Activated CD4-positive, CD25-positive, alpha-beta regulatory T cell treated with anti-CD3 and anti-CD28 coated beads, Interleukin-2, amount 50 U/mL, for 72 hours (primary cell): ENCODE results near the gene POLR3A.
"Not testable (repeated sequence)": the region's sequence is repeated elsewhere in the genome, so short reads cannot be mapped to it uniquely, and the experiment has no call there.

Source experiments
- DNase-seq: peaks from one replicate; pipeline ENCODE4 v3.0.0; 2021

POLR3A gene

DNA sequence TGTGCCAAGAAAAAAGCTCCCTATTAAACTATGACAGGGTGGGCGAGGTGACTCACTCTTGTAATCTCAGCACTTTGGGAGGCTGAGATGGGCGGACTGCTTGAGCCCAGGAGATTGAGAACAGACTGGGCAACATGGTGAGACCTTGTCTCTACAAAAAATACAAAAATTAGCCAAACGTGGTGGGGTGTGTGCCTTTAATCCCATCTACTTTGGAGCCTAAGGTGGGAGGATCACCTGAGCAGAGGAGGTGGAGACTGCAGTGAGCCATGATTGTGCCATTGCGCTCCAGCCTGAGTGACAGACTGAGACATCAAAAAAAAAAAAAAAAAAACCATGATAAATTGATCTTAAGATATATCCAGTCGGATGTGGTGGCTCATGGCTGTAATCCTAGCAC lies 11.5 kb downstream of the POLR3A start:
- no peak for DNase-seq

DNA sequence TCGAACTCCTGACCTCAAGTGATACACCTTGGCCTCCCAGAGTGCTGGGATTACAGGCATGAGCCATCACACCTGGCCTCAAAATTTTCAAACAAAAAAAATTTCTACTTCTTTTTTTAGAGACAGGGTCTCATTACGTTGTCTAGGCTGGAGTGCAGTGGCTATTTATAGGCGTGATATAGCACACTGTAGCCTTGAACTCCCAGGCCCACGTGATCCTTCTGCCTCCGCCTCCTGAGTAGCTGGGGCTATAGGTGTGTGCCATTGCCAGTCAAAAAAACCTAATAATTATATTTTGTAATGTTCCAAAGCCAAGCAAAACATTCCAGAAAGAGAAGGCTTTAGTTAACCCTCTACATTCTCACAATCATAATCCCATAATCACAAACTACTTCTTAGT lies 13.8 kb downstream of the POLR3A start:
- DNase-seq: no peak

DNA sequence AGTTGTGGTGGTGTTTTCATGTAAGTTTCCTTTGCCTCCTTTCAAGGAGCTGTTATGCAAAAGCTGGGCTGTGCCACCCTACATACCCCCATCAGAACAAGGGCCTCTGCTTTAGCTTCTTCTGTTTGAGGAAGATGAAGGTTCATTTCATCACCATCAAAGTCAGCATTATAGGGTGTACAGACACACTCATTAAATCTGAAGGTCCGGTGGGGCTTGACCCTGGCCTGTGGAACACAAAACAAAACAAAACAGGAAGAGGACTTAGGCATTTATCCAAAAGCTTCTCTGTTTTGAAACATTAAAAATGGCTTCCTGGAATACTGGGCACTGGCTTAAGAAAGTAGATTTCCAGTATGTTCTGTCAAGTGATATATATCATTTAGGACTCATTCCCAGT lies 15.8 kb downstream of the POLR3A start:
- DNase-seq: no peak

DNA sequence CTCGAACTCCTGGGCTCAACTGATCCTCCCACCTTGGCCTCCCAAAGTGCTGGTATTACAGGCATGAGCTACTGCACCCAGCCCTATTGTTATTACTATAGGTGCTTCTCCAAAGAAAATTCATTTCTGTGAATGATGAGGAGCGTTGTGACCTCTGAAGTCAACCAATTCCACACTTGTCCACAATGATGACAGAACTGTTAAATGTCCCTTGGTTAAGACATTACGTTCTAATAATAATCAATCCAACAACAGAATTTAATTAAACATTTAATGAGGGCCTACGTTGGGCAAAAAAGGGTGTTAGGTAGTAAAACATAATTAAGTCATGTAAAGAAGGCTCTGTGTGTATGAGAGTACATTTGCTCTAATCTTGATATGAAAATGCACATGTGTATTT lies 18.2 kb downstream of the POLR3A start:
- no peak for DNase-seq

DNA sequence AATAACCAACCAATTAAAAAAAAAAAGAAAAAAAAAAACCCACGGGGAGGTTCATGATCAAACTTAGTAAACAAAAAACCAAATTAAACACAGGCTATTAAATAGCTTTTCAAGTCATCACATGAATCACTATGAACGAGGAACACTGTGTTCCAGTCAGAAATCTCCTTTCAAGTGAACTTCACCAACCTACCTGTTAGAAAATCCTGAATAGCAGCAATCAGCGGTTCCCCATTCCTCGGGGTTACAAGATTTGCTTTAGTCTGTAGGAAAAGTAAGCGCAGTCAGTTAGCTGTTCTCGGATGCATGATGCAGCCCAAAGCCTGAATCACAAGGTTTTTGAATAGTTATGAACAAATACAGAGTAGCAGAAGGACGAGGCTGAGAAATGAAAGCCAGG lies 19.0 kb downstream of the POLR3A start:
- no peak for DNase-seq

DNA sequence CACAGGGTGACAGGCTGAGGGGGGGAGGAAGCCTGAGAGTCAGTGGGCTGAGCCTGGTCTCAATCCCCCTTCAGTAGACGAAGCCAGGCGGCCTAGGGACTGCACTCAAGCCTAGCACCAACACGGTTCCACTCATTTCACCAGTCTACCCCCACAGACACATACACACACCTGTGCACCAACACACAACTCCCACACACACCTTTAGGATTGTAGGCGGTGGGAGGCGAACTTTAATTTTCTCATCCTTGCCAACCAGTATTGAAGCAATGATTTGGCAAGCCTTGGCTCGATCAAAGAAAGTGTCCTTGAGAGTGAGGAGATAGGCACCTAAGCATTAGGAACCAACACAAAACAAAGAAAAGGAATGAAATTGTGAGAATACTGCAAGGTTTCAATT lies 19.7 kb downstream of the POLR3A start:
- DNase-seq: no peak

DNA sequence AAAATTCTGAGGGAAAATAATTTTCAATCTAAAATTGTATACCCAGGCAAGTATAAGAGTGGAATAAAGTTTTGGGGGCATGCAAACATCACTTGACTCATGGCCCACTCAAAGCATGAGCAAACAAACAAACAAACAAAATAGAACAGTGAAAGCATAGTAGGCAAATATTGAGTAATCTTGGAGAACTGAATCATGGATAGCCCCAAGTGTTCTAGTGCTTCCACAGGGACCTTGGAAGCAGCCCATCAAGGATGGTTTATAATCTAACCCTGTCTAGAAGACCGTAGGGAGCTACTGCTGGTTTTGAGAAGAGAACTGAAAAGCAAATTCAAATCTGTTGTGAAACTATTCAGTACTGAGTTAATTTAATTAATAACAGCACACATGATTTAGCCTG lies 22.1 kb downstream of the POLR3A start:
- DNase-seq: no peak

DNA sequence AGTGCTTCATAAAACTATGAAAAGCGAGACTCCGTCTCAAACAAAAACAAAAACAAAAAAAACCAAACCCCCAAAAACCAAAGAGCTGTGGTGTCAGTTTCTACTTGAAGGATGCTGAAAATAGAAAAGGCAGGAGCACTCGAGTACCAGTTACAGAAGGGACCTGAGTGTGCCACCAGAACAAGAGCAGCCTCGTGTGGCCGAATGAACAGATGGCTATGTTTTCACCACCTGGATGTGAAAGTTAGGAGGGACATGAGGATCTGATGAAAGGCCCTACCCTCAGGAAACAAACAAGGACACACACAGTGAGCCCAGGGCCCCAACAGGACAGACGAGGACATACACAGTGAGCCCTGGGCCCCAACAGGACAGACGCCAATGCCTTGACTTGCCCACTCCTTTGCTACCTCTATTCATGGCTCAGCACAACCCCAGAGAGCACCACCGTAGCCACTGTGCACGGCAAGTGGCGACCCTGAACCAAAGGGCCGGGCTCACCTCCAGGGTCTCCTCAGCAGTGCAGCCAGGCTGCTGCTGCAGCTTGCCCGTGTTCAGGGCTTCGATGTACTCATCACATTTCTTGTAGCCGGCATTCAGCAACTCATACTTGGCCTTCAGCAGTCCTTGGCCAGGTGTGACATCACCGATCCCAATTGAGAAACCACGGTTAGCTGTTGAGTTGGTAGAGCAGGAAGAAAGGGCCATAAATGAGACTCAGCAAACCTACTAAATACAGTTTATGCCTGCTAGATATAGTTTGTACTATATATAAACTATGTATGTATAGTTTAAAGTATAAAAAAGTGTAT lies 24.9 kb downstream of the POLR3A start:
- no peak for DNase-seq

DNA sequence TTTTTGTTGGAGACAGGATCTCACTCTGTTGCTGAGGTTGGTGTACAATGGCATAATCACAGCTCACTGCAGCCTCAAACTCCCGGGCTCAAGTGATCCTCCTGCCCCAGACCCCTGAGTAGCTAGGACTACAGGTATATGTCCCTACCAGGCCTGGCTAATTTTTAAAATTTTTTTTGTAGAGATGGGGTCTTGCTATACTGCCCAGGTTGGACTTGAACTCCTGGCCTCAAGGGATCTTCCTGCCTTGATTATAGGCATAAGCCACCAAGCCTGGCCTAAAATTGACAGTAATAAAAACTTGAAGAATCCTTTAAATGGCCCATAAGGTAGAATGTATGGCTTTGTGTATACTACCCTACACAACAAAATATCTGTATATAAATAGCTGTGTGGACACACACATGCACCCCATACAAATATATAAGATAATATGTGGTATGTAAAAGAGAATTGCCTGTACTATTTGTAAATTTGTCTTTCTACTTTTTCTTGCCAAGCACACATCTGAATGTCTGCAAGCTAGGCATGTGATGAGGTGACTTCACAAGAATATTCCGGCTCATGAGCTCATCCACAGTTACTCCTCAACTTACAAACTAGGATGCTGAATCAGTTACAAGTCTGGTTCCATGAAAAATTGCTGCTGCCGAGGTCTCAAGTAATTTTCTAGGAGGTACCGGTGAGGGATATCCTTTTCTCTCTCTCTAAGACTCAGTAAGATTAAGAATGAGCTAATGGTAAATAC lies 26.6 kb downstream of the POLR3A start:
- DNase-seq: no peak

DNA sequence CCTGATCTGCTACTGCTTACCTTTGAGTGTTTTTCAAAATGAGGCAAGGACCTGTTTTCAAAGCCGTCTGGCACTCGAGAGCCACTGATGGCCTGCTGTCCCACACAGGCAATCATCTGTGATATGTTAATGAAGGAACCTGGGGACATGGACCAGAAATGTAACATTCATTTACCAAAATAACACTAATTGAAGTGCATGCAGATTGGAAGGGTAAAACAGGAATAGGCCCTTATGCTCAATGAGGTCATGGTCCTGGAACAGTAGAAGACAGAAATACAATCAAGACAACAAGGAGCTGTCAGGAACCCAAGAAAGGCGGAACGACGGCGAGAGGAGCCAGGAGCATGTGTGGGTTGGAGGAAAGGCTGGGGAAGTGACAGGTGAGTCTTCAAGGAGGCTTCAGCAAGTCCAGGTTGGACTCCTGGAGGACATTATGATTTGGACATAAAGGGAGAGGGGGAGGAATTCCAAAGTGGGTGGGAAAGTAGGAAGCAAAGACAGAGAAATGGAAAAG lies 28.3 kb downstream of the POLR3A start:
- no peak for DNase-seq

DNA sequence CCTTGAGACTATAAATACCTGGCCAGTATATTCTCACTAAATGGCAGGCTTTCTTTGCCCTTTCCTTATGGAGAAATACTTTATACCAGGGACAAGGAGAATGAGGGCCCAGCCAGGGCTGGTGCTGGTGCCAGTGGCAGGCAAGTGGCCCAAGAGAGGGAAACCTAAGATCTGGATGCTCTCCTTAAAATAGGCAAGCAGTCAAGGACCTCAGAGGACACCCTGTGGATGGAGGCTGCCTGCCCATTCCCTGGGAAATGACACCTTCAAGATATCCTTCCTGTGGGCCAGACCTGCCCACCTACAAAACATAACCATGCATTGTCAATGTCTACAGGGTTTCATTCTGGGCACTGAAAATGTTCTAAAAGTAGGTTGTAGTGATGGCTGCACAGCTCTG lies 29.1 kb downstream of the POLR3A start:
- no peak for DNase-seq

DNA sequence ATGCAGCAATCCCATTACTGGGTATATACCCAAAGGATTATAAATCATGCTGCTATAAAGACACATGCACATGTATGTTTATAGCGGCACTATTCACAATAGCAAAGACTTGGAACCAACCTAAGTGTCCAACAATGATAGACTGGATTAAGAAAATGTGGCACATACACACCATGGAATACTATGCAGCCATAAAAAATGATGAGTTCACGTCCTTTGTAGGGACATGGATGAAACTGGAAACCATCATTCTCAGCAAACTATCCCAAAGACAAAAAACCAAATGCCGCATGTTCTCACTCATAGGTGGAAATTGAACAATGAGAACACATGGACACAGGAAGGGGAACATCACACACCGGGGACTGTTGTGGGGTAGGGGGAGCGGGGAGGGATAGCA lies 30.5 kb downstream of the POLR3A start:
- DNase-seq: not testable (repeated sequence)

DNA sequence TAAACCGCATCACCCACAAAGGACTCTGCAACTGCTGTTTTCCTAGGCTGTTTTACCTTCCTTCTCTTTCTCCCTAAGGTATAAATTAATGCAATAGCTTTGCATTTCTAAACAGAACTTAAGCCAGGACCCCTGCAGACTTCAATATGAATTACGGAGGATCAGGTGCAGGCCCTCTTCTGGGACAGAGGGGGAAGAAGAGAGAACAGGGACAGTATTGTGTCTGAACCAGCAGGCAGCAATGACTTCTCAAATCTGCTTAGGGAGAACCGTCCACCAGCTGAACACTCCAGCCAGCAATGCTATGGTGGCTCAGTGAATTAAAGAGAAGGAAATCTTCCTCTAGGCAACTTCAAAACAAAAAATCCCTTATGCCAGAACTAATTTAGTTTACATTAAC lies 35.7 kb downstream of the POLR3A start:
- no peak for DNase-seq

DNA sequence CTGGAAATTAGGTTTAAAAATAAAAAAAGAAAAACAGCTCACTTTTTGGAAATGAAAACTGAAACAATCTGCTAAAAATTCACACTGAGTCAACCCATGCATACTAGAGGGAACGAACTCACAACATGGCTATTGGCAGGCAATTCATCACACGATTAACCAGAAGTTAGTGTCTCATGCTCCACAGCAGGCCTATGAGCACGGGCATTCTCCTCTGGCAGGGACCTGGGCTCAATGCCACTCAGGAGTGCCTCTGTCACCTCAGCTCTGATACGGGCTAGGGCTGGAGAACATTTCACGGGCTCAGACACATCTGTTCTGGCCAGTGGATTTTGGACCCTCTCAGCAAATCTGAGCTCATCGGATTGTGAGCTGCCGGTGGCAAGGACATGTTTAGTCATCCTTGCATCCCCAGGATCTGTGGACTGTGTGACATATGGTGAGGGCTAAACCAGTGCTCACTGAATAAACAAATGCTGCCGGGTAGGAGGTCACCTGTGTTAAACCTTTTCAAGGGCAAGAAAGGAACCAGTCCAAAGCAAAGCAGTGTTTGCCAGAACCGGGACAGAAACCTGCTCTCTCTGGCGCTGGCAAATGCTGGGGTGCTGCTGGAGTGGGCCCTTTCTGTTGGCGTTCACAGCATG lies 40.1 kb downstream of the POLR3A start:
- no peak for DNase-seq

DNA sequence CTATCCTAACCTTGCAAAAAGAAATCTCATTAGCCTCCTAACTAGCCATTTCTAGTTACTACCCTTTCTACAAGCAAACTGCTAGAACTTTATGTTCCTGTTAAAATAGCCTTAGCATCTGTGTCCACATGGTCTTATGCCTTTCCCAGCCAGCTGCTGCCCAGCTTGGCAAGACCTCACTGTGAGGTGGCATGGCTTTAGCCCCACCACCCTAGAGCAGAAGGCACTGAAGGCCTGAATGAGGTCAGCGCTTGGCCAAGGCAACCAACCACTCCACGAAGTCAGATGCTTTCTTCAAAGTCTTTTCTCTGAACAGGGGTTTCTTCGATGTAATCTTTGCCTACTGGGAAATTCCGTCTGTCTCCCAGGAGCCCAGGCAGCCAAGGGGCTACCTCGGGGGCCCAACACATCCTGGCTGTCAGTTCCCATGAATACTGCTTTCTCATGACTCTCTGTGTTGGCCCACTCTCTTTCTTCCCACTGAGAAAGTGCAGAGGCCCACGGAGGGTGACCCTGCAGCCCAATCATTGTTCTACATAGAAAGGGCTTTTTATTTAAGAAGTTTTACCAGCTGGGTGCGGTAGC lies 41.6 kb downstream of the POLR3A start:
- no peak for DNase-seq

DNA sequence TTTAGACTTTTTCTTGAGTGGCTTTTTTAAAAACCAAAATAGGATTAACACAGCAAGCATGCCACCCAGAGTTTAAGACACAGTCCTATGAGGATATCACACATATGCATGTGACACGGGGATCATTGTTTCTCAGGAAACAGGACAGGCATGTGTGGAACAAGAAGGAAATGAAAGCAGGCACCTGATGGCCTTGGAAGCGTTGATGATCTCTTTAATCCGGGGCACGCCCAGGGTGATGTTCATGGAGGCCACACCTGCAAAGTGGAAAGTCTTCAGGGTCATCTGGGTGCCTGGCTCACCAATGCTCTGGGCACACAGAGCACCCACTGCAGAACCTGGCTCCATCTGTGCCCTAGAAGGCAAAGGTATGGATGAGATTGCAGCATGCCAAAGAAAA lies 44.3 kb downstream of the POLR3A start:
- DNase-seq: no peak

DNA sequence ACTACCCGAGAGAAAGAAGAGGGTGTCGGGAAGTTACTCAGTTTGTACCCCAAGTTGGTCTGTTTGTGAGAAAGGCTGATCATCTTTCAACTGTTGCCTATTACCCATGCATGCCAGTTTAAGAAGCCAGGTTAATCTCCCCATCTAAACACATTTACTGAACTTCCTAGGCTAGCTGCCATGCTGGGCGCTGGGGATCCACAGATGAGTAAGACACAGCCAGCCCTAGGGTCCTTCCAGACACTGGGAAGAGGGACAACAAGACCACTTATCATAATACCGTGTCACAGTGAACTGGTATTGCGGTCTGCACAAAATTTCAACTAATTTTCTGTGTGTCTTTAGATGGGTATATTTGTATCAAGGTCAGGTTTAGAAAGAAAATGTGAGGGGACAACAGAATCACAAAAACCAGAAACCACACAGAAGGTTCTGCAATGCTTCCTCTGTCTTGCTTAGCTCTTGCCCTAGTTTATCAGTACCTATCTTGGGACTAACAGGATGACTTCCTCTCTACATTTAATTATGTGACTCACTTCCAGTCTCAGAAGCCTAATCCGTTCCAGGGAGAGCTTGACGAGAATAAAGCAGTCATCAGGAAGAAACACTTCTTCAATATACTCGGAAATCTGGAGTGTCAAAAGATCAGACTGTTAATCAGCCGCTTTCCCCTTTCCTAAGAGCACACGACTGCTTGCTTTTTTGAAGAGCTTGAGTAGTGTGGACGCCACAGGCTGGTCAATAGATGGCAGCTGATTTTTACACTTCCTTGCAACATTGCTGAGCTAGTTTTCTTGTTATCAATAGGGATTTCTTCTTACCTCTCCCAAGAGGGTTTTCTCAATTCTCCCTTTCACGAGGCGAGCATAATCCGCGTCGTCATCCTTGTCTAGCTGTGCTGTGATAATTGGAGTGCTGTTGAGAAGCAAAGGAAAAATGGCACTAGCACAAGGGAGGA lies 45.7 kb downstream of the POLR3A start:
- no peak for DNase-seq

DNA sequence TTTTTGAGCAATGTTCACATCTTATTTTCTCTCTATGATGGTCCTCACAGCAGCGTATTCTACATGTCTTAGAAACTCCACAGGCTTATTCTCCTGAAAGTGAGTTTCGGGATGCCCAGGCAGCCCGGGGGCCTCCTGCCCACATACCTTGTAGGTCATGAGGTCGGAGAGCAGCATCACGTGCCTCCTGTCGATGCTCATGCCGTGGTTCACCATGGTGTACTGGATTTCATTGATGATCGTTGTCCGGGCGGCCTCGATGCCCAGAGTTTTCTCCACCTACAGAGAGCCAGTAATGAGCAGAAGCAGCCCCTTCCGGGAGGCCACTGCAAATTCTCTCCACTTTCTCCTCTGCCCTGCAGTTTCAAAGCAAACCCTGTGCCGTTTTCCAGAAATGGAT lies 48.0 kb downstream of the POLR3A start:
- DNase-seq: no peak

DNA sequence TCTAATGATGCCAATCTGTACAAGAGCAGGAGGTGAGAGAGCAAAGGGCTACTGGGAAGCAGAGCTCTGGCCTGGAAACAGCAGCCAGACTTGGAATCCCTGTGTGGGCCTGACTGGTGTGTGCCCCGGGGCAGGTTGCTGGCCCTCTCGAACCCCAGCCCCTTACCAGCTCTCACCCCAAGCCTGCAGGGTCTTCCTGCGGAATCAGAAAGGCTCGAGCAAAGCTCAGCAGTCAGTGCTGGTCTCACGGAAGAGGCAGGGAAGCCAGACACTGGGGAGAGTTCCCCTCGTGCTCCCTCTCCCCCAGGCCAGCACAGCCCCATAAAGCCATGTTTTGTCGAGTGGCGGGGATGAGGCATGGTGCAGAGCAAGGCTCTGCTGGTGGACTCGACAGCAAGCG lies 50.1 kb downstream of the POLR3A start:
- DNase-seq: no peak

DNA sequence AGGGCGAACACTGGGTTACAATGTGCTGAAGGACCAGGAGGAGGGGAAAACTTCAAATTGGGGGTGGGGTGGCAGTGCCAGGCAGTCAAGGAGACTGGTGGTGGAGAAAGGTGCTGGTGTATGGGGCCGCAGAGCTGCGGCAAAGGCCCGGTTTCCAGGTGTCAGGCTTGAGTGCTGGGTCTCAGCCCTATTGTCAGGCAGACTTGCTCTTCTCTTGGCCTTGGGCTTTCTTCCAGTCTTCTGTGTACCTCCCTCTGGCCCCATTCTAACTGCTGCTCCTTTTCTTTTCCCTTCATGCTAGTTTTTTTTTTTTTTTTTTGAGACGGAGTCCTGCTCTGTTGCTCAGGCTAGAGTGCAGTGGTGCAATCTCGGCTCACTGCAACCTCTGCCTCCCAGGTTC lies 51.0 kb downstream of the POLR3A start:
- DNase-seq: no peak

DNA sequence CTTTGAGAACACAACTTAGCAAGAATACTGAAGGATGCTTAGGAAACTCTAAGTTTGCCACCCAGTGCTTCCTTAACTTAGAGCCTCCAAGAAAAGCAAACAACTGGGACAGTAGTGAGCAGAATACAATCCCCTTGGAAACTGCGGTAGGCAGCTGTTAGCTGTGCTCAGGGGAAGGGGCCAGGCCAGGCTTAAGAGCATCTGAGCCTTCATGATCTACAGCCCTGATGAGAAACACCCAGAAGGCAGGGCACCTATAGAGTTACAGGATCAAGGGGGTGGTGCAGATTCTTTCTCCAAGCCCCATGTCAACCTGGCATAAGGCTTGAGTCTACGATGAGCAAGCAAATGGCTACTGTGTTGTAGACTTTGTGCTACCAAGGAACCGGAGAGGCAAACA lies 51.4 kb downstream of the POLR3A start:
- no peak for DNase-seq

DNA sequence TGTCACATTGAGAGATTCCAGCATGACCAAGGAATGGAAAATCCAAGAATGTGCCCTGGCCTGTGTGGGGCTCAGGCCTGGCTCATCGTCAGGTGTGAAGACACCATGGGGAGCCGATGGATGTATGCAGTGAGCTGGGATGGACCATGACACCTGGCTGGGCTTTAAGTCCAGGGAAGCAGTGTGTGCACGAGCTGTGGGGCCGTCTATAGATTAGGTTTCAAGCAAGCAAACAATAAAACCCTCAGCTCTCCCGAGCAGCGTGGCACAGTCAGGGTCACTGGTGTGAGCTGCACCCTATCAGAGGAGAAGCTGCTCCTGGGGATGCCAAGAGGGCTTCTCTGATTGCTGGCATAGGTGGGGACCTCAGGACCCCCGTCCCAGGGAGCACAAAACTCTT lies 52.3 kb downstream of the POLR3A start:
- no peak for DNase-seq
